K562 (cell line): ENCODE results near the gene ERBB3.

ENCODE experiments used
- BHLHE40 ChIP-seq: IDR thresholded peaks from 2 replicates; pipeline ENCODE4 v1.6.1; 2011; ENCODE audit warnings: low read length, improper control_type of control experiment
- CEBPB ChIP-seq: fragments of 450-650 bp; IDR thresholded peaks from 2 replicates; pipeline ENCODE4 v1.6.1; 2016; ENCODE audit warnings: missing genetic modification characterization, missing compliant biosample characterization
- CTCF ChIP-seq, 3 experiments: IDR thresholded peaks in 2 of 3; conservative IDR thresholded peaks in 1 of 3; 2 replicates each; pipeline ENCODE4 v1.5.1; 2011 to 2012; ENCODE audit warnings: low read length in 3 of 3, mild to moderate bottlenecking in 3 of 3, control low read depth in 2 of 3, improper control_type of control experiment in 1 of 3, inconsistent platforms in 1 of 3, low read depth in 1 of 3, mixed read lengths in 1 of 3, moderate library complexity in 1 of 3; ENCODE audit not compliant: insufficient read depth in 2 of 3
- DPF2 ChIP-seq: fragments of 450-650 bp; IDR thresholded peaks from 2 replicates; pipeline ENCODE4 v1.6.1; 2016
- ERF ChIP-seq: fragments of 450-650 bp; formaldehyde crosslinking; IDR thresholded peaks from 2 replicates; pipeline ENCODE4 v1.4.0; 2020; ENCODE audit warnings: mild to moderate bottlenecking, mixed read lengths
- KAT8 ChIP-seq: fragments of 450-650 bp; IDR thresholded peaks from 2 replicates; pipeline ENCODE4 v1.6.1; 2016; ENCODE audit warnings: low read depth, mild to moderate bottlenecking
- KLF1 ChIP-seq: fragments of 450-650 bp; IDR thresholded peaks from 2 replicates; pipeline ENCODE4 v1.6.1; 2016; ENCODE audit warnings: missing genetic modification characterization, missing compliant biosample characterization
- LARP7 ChIP-seq: fragments of 450-650 bp; IDR thresholded peaks from 2 replicates; pipeline ENCODE4 v1.6.1; 2016
- NFE2L1 ChIP-seq: fragments of 450-650 bp; IDR thresholded peaks from 2 replicates; pipeline ENCODE4 v1.6.1; 2016; ENCODE audit warnings: missing genetic modification characterization, low read depth, mild to moderate bottlenecking, missing compliant biosample characterization, moderate library complexity, borderline replicate concordance
- TAF7 ChIP-seq: fragments of 450-650 bp; IDR thresholded peaks from 2 replicates; pipeline ENCODE4 v1.6.1; 2016; ENCODE audit warnings: missing genetic modification characterization, missing compliant biosample characterization
- TSC22D4 ChIP-seq: fragments of 450-650 bp; IDR thresholded peaks from 2 replicates; pipeline ENCODE4 v1.6.1; 2016; ENCODE audit warnings: missing genetic modification characterization, missing biosample characterization, control low read depth
- U2AF2 ChIP-seq: fragments of 200-400 bp; formaldehyde crosslinking; optimal IDR thresholded peaks from 2 replicates; pipeline ENCODE3; 2017; ENCODE audit warnings: low read depth, mild to moderate bottlenecking, low read length
- ZFP36 ChIP-seq: fragments of 150-350 bp; IDR thresholded peaks from 2 replicates; pipeline ENCODE4 v1.6.1; 2018; ENCODE audit warnings: low read length, low read depth; ENCODE audit not compliant: partially characterized antibody

GRCh38 chr12:56080556-56081138 lies 682 bp downstream of the ERBB3 start:
- TF ChIP-seq CTCF (IDR thresholded peaks at IDR 0.05 in 2 of 3, conservative IDR thresholded peaks at IDR 0.05 in 1 of 3; ENCODE audit: insufficient read depth in 2 of 3, low read depth in 1 of 3, low read length in 3 of 3) (0 out of 6 replicates have a peak, but pooled peaks of 1 of the 3 experiments have one; percentile 6), LARP7 (no peak), CEBPB (no peak), TSC22D4 (tag) (no peak), BHLHE40 (no peak), ERF (no peak), U2AF2 (no peak), KAT8 (no peak), ZFP36 (no peak), TAF7 (tag) (no peak), NFE2L1 (tag) (no peak), KLF1 (tag) (no peak), DPF2 (no peak)
